Prostate gland (tissue), 2 donors: ENCODE data around the gene TAB2. TPM values are rescaled to one million over a fixed set of nuclear protein-coding genes. Genes with fewer than 3 reads are reported as not detected.

Experiments used
- DNase-seq: peaks from one replicate; pipeline ENCODE4 v3.0.0-alpha.2; 2019; ENCODE audit warnings: low spot score
- H3K27ac ChIP-seq, 2 donors: fragments of 200-600 bp; sonication (generic); 2 replicates each; pipeline ENCODE4 v1.5.1; 2017 to 2019
- H3K27me3 ChIP-seq: fragments of 200-600 bp; sonication (generic); replicated peaks from 2 replicates; pipeline ENCODE4 v1.5.1; 2019; ENCODE audit not compliant: insufficient read depth
- H3K36me3 ChIP-seq, 2 donors: fragments of 200-600 bp; sonication (generic); 1 replicate in 1 of 2; 2 replicates in 1 of 2; pipeline versions ENCODE4 v1.5.1 to v1.8.1; 2017 to 2019
- H3K4me1 ChIP-seq: fragments of 200-600 bp; sonication (generic); replicated peaks from 2 replicates; pipeline ENCODE4 v1.5.1; 2019
- H3K4me3 ChIP-seq, 2 donors: fragments of 200-600 bp; sonication (generic); 2 replicates each; pipeline ENCODE4 v1.5.1; 2017 to 2019
- H3K9me3 ChIP-seq: fragments of 200-600 bp; sonication (generic); 2 replicates; pipeline ENCODE4 v1.5.1; 2017
- CTCF ChIP-seq, 4 experiments: fragments of 200-600 bp in 2 of 4; fragments of 450-650 bp in 2 of 4; sonication (generic) in 2 of 4; IDR thresholded peaks; 1 replicate in 3 of 4; 2 replicates in 1 of 4; pipeline ENCODE4 v1.5.1; 2016 to 2019; ENCODE audit warnings: antibody characterized with exemption in 4 of 4, mild to moderate bottlenecking in 2 of 4, moderate library complexity in 2 of 4
- POLR2A ChIP-seq: fragments of 450-650 bp; IDR thresholded peaks from one replicate; pipeline ENCODE4 v1.6.1; 2016; ENCODE audit warnings: antibody characterized with exemption, mild to moderate bottlenecking
- POLR2AphosphoS5 ChIP-seq: sonication (generic); formaldehyde crosslinking; IDR thresholded peaks from one replicate; pipeline ENCODE4 v1.6.1; 2017; ENCODE audit warnings: antibody characterized with exemption
- WGBS: methylation state at CpG from one replicate; pipeline ENCODE4 v1.1.5; 2018; 5-methylcytosine and 5-hydroxymethylcytosine counted together
- intact Hi-C: fragments of 100-400 bp; cut with DNase I; formaldehyde crosslinking; loops from one replicate; pipeline ENCODE4 v1.14.2; 2022
- total RNA-seq, 2 donors: library from RNA; depleted of rRNA; stranded (reverse); fragments of >200 nt; gene quantifications; one replicate each; pipeline ENCODE4 v1.1.0, GENCODE V29; 2016

The TAB2 gene
- total RNA-seq, 2 donors from 2014 or later, result 58.8 to 66.3 TPM

DNA sequence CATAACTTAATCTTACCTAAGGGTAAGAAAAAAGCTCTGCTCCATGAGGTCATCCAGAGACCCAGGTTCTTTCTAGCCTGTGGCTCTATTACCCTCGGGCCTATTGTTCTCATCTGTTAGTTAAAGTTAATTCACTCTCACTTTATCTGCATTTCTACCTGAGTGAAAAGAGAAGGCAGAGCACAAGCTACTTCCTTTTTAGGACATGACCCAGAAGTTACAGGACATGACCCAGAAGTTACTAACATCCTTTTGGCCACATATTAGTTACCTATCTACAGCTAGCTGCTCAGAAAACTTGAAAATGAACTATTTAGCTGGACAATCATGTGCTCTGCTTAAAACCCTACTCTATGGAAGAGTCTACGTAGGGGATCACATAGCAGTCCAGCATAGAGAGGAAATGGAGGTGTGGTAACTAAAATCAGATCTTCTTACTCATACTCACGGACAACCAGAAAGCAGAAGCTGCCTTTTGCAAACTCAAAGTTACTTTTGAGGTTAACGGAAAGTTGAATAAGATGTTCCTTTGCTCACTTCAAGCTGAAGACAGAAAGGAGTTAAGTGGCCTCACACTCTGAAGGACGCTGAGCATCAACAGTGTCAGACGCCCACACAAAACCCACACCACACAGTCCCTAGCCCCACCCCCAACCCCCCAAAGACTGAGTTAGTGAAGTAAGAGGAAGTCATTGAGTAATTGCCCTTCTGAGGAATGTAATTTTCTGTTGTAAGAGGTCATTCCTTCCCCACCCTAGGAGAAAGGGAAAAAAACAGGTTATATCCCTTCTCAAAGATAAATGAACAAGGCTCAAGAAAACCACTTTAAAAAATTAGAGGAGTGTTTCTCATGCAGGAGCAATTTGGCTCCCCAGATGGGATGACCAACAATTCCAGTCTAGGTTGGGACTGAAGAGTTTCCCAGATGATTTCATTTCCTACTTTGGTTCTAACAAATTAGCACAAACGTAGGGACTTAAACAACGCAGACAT is 45.9 kb upstream of the TAB2 start:
- no peak overlapping the region for H3K27ac ChIP-seq
- H3K4me3 ChIP-seq, result no peak overlapping the region
- no peaks in the 10 kb centered on the region for H3K36me3 ChIP-seq
- no peaks in the 10 kb centered on the region for H3K9me3 ChIP-seq
- H3K27me3 ChIP-seq, result no peaks in the 10 kb centered on the region
- TF ChIP-seq CTCF (IDR thresholded peaks at IDR 0.05) (no peak), POLR2AphosphoS5 (no peak), POLR2A (no peak)
- DNase-seq, result no peak
- WGBS, result 92% methylated on average over 8 of the region's 8 CpGs
- H3K4me1 ChIP-seq, result no peaks in the 10 kb centered on the region
- intact Hi-C loops, result no loop called here

- no peak for DNase-seq
- Histone ChIP-seq H3K4me1 (no peaks in the 10 kb centered on the region), H3K27ac (no peak overlapping the region), H3K27me3 (no peaks in the 10 kb centered on the region), H3K9me3 (no peaks in the 10 kb centered on the region), H3K4me3 (no peak overlapping the region), H3K36me3 (no peaks in the 10 kb centered on the region)
- intact Hi-C loops, result no loop called here
- 65% methylated on average over 4 of the region's 4 CpGs for WGBS
- TF ChIP-seq POLR2A (no peak), CTCF (IDR thresholded peaks at IDR 0.05) (no peak), POLR2AphosphoS5 (no peak)
These were observed 44.2 kb upstream of the TAB2 start for GRCh38 chr6:149273318-149273717.

GRCh38 chr6:149275621-149276020 is 41.9 kb upstream of the TAB2 start:
- Histone ChIP-seq H3K27ac (no peak overlapping the region), H3K36me3 (no peaks in the 10 kb centered on the region), H3K27me3 (no peaks in the 10 kb centered on the region), H3K4me1 (no peaks in the 10 kb centered on the region), H3K4me3 (no peak overlapping the region), H3K9me3 (no peaks in the 10 kb centered on the region)
- no peak for TF ChIP-seq POLR2AphosphoS5
- TF ChIP-seq CTCF (IDR thresholded peaks at IDR 0.05), result no peak
- TF ChIP-seq POLR2A, result no peak
- 85% methylated on average over 3 of the region's 3 CpGs for WGBS
- intact Hi-C loops, result no loop called here
- DNase-seq, result no peak

DNA sequence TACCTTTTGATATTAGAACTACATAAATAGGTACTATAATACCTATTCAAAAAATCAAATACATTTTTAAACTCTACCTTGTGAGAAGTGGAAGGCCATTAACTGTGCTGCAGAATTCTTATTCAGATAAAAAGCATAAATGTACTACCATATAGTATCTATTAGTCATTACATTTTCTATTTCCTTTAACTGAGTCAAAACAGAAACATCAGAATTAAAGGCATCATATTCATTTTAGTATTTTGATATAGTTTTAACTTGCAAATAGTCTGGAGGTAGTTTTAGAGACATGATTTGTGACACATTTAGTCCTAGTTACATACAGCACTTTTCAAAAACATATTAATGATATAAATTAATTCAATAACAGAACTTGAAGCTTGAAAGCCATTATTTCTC is 39.9 kb upstream of the TAB2 start:
- intact Hi-C loops, result no loop called here
- Histone ChIP-seq H3K27ac (no peak overlapping the region), H3K36me3 (no peaks in the 10 kb centered on the region)

More for the DNA sequence above, 39.9 kb upstream of the TAB2 start:
- no peaks in the 10 kb centered on the region for H3K4me1 ChIP-seq
- H3K27me3 ChIP-seq, result no peaks in the 10 kb centered on the region
- no peak overlapping the region for H3K4me3 ChIP-seq
- no peak for DNase-seq
- H3K9me3 ChIP-seq, result no peaks in the 10 kb centered on the region
- TF ChIP-seq POLR2A (no peak), CTCF (IDR thresholded peaks at IDR 0.05) (no peak), POLR2AphosphoS5 (no peak)
